Measurements from ENCODE around the gene DGKI. TPM values are rescaled to one million over a fixed set of nuclear protein-coding genes. Genes with fewer than 3 reads are reported as not detected.

Gene DGKI
- total and polyA plus RNA-seq, 2 of the 4 experiments (the other 2 are of a cell fraction), result 3.9 to 15.8 TPM

DNA sequence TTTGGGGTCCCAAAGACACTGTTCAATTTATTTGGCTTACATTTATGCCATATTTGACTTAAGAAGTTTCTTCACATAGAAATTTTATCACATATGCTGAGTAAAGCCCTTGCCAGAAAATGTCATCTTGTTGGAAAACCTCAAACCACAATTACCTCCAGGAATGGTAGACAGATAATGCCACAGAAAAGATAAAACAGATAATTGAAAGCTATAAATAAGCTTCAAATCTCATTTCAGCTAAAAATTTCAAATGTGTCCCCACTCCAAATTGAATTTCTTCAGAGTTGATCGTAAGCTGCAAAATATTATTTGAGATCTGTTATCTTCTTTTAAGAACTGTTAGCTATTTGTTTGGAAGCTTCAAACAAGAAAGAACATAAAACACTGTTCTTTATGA is 326.8 kb downstream of the DGKI start:
- Histone ChIP-seq H3K9me3 (ENCODE audit: control insufficient read depth, insufficient read depth, low read length) (no peaks in the 10 kb centered on the region), H2BK20ac (ENCODE audit: low read depth, low read length) (no peak overlapping the region), H3K56ac (ENCODE audit: extremely low read depth, insufficient read depth, low read length) (no peak overlapping the region), H2BK15ac (ENCODE audit: low read depth, low read length) (no peak overlapping the region), H2AK9ac (replicated peaks; ENCODE audit: low read depth, low read length, poor library complexity) (no peak overlapping the region), H3K9me1 (ENCODE audit: insufficient read depth, low read length) (no peaks in the 10 kb centered on the region), H4K91ac (ENCODE audit: insufficient read depth, low read depth, low read length) (no peak overlapping the region), H3K14ac (replicated peaks; ENCODE audit: low read depth, low read length) (no peak overlapping the region), H3K4me3 (ENCODE audit: insufficient read depth, low read depth, low read length) (no peak overlapping the region), H2BK5ac (ENCODE audit: low read depth, low read length, poor library complexity, severe bottlenecking) (no peak overlapping the region), H3K4me1 (ENCODE audit: control insufficient read depth, insufficient read depth, low read length) (no peaks in the 10 kb centered on the region), H3K18ac (ENCODE audit: low read depth, low read length) (no peak overlapping the region), H3K36me3 (ENCODE audit: control insufficient read depth, insufficient read depth, low read length) (no peaks in the 10 kb centered on the region), H3K4me2 (ENCODE audit: low read depth, low read length) (no peak overlapping the region), H2AK5ac (ENCODE audit: low read depth, low read length) (no peak overlapping the region), H3K27me3 (ENCODE audit: control insufficient read depth, insufficient read depth, low read length) (no peaks in the 10 kb centered on the region), H3K27ac (ENCODE audit: insufficient read depth, low read length) (no peak overlapping the region), H2AFZ (replicated peaks; ENCODE audit: low read length, poor library complexity) (no peak overlapping the region), H4K8ac (ENCODE audit: low read depth in 2 of 2, low read length in 2 of 2) (no peak overlapping the region), H3K79me1 (ENCODE audit: low read depth in 1 of 2, low read length in 2 of 2) (no peaks in the 10 kb centered on the region), H2BK120ac (ENCODE audit: low read depth, low read length) (no peak overlapping the region), H4K20me1 (ENCODE audit: insufficient read depth, low read length) (no peaks in the 10 kb centered on the region), H4K5ac (ENCODE audit: low read depth, low read length) (no peak overlapping the region), H3K23ac (ENCODE audit: low read depth, low read length) (no peak overlapping the region), H3K4ac (ENCODE audit: low read depth, low read length) (no peak overlapping the region), H3K9ac (ENCODE audit: low read depth, low read length) (no peak overlapping the region)
- in situ Hi-C loops (cut with MboI; ENCODE audit: low sequenced_read_pairs), result no loop called here
- peak; percentile 15 for DNase-seq
- TF ChIP-seq FOS (IDR thresholded peaks at IDR 0.05; ENCODE audit: low read depth, low read length) (no peak), RCOR1 (IDR thresholded peaks at IDR 0.05; ENCODE audit: insufficient replicate concordance, low read length) (no peak), CEBPB (IDR thresholded peaks at IDR 0.05; ENCODE audit: low read depth, low read length) (no peak), MAFK (IDR thresholded peaks at IDR 0.05; ENCODE audit: low read depth, low read length) (no peak), SMC3 (IDR thresholded peaks at IDR 0.05; ENCODE audit: low read depth, low read length) (no peak), RFX5 (IDR thresholded peaks at IDR 0.05; ENCODE audit: low read depth, low read length) (no peak), MAZ (IDR thresholded peaks at IDR 0.05; ENCODE audit: borderline replicate concordance, low read depth, low read length) (no peak), MXI1 (IDR thresholded peaks at IDR 0.05; ENCODE audit: borderline replicate concordance, low read depth, low read length) (no peak), CHD1 (IDR thresholded peaks at IDR 0.05; ENCODE audit: low read depth, low read length) (no peak), POLR2A (IDR thresholded peaks at IDR 0.05; ENCODE audit: low read depth, low read length) (no peak), NFE2L2 (IDR thresholded peaks at IDR 0.05; ENCODE audit: low read depth, low read length) (no peak), RAD21 (IDR thresholded peaks at IDR 0.05; ENCODE audit: low read length) (no peak), BHLHE40 (IDR thresholded peaks at IDR 0.05; ENCODE audit: low read depth, low read length) (no peak)
- TF ChIP-seq, protein P1, sequence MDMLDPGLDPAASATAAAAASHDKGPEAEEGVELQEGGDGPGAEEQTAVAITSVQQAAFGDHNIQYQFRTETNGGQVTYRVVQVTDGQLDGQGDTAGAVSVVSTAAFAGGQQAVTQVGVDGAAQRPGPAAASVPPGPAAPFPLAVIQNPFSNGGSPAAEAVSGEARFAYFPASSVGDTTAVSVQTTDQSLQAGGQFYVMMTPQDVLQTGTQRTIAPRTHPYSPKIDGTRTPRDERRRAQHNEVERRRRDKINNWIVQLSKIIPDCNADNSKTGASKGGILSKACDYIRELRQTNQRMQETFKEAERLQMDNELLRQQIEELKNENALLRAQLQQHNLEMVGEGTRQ (IDR thresholded peaks at IDR 0.05; ENCODE audit: low read depth, low read length), result no peak
- TF ChIP-seq, protein P2, sequence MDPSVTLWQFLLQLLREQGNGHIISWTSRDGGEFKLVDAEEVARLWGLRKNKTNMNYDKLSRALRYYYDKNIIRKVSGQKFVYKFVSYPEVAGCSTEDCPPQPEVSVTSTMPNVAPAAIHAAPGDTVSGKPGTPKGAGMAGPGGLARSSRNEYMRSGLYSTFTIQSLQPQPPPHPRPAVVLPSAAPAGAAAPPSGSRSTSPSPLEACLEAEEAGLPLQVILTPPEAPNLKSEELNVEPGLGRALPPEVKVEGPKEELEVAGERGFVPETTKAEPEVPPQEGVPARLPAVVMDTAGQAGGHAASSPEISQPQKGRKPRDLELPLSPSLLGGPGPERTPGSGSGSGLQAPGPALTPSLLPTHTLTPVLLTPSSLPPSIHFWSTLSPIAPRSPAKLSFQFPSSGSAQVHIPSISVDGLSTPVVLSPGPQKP (IDR thresholded peaks at IDR 0.05; ENCODE audit: borderline replicate concordance, low read depth, low read length), result no peak
- TF ChIP-seq, protein P3, sequence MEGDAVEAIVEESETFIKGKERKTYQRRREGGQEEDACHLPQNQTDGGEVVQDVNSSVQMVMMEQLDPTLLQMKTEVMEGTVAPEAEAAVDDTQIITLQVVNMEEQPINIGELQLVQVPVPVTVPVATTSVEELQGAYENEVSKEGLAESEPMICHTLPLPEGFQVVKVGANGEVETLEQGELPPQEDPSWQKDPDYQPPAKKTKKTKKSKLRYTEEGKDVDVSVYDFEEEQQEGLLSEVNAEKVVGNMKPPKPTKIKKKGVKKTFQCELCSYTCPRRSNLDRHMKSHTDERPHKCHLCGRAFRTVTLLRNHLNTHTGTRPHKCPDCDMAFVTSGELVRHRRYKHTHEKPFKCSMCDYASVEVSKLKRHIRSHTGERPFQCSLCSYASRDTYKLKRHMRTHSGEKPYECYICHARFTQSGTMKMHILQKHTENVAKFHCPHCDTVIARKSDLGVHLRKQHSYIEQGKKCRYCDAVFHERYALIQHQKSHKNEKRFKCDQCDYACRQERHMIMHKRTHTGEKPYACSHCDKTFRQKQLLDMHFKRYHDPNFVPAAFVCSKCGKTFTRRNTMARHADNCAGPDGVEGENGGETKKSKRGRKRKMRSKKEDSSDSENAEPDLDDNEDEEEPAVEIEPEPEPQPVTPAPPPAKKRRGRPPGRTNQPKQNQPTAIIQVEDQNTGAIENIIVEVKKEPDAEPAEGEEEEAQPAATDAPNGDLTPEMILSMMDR (conservative IDR thresholded peaks at IDR 0.05; ENCODE audit: low read depth, low read length), result no peak
- WGBS, 2 experiments (ENCODE audit: extremely low coverage in 2 of 2, insufficient read length in 1 of 2), result no CpG with 5 or more reads among the region's 1 CpG
- BruUV-seq (replicated peaks), result no TSS peak
- ChIA-PET POLR2A (ENCODE audit: unreplicated experiment) (no interaction called here), CTCF (no interaction called here)
- intact Hi-C loops (cut with micrococcal nuclease), result no loop called here
- ATAC-seq (ENCODE audit: low read depth), result no peak
- dilution Hi-C loops (cut with HindIII; ENCODE audit: low sequenced_read_pairs, unreplicated experiment), result no loop called here
